COLO668 (cell line): ENCODE results near the gene USP32.
"Not testable (repeated sequence)": the region's sequence is repeated elsewhere in the genome, so short reads cannot be mapped to it uniquely, and the experiment has no call there.

Experiments
- DNase-seq: peaks from one replicate; lab custom pipeline; 2025; ENCODE audit not compliant: unreplicated experiment; lab: John Stamatoyannopoulos, UW

Gene USP32

DNA sequence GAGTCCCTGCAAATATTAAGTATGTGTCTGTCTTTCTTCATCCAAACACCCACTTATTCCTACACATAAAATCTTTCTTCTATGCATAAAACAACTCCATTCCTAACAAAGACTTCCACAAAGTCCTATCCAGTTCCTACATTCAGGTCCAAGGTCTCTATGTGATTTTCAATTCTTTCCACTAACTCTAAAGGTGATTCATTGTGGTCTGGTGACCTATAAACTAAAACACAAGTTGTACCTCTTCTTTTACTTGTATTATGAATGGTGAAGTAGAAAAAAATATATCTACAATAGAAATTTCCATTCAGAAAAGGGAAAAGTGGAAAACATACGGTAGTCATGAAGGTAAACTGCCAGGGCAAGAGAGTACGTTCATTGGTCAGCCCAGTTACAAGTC is 56.6 kb downstream of the USP32 start:
- no peak for DNase-seq

DNA sequence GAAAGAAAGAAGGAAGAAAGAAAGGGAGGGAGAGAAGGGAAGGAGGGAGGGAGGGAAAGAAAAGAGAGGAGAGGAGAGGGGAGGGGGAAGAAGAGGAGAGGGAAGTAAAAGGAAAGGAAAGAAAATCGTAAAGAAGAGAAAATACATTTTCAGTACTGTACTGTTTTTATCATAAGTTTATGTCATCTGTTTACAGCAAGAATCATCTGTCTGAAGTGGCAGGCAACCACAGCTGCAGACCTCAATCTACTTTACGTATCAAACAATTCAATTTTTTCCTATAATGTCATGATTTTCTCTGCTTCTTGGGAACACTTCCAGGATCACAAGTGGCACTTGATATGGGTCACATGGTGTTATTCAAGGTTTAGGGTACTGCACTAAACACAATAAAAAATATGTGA is 58.3 kb downstream of the USP32 start:
- DNase-seq = no peak

DNA sequence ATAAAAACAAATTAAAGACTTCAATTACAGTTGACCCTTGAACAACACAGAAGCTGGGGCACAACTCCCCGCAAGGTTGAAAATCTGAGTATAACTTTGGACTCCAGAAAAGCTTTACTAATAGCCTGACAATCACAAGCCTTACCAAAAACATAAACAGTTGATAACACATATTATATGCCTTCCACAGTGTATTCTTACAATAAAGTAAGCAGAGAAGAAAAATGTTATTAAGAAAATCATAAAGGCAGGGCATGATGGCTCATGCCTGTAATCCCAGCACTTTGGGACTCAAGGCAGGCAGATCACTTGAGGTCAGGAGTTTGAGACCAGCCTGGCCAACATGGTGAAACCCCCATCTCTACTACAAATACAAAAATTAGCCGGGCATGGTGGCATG is 58.9 kb downstream of the USP32 start:
- DNase-seq = not testable (repeated sequence)

DNA sequence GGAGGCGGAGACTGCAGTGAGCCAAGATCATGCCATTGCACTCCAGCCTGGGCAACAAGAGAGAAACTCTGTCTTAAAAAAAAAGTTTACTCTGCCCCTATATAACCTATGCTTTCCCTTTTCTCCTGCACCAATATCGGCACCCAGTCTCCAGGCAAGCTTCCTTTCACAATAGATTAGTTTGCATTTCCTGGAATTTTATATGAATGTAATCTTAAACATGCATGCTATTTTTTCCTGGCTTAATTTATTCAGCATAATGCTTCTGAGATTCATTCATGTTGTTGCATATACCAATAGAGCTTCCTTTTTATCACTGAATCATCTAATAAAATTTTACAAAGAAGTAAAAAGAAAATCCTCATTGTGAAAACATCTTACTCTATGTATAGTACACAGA is 59.4 kb downstream of the USP32 start:
- no peak for DNase-seq

DNA sequence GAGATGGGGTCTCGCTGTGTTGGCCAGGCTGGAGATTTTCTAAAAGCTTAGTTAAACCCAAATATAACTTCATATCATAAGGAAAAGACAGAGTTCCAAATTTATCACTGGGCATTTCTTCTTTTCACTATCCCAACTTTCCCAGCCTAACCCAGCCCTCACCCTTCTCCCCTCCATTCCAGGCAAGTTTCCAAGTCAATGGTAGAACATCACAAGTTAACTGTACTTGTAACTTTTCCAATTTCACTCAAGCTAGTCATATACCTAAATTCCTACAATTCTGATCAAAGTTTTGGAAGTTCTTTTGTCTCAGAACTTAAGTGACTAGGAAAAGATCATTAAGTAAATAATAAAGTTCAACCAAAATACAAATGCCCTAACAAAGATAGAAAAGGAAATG is 61.2 kb downstream of the USP32 start:
- DNase-seq = no peak

DNA sequence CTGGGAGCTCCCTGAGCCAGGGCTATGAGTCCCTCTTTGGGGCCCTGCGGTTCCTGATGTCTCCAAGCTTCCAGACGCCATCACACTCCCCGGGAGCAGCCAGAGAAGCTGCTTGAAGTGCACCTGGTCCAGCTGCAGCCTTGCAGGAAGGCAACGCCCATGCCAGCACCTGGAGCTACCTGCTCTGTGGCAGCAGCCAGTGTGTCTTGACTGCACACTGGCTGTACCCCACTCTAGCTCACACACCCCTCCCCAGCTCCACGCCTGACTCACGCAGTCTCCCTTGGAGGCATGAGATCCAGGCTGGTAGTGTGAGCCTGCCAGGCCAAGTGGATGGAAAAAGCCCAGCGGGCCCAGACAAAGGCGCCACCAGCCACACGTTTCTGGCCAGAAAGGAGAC is 63.3 kb downstream of the USP32 start:
- peak; percentile 1 for DNase-seq

DNA sequence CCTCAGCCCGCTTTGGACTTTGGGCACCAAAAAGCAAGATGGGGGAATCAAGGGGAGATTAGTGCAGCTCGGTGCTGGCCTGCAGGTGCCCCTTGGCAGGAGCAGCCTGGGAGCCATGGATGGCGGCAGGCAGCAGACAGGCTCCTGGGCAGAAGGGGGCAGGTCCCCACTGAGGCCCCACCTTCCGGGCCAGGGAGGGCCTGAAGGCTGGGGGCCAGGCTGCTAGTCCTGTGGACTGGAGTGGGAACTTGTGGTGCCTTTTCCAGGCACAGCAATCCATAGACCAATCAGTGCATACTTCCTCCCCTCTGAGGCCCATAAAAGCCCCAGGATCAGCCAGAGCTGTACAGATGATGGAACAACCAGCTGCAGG is 64.0 kb downstream of the USP32 start:
- DNase-seq = no peak

DNA sequence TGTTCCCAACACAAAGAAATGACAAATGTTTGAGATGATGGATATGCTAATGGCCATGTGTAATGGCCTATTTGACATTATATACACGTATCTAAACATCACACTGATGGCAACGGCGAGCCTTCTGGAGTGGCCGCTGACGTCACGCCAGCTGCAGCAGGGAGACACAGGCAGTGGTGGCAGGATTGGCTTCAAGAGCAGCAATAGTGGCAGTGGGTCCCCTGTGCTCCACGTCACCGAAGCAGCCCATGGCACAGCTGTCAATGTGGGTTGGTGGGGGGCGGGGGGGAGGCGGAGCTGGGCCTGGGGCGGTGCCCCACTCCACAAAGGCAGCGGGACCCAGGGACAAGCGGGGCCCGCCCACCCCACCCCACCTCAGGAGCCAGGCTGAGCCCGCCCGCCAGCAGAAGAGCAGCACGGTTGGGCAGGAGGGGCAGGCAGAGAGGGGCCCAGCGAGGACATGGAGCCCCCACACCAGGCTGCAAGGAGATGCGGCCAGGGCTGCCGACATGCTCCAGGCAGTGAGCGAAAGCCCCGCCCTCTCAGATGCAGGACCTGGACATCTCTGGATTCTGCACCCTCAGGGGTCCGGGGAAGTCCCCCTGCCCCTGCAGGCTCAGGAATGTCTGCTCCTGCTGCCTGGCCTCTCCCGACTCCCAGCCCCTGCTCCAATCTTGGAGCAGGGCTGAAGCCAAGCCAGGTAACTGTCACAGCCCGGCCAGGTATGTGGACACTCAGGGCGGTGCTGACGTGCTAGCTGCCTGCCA is 64.6 kb downstream of the USP32 start:
- no peak for DNase-seq

DNA sequence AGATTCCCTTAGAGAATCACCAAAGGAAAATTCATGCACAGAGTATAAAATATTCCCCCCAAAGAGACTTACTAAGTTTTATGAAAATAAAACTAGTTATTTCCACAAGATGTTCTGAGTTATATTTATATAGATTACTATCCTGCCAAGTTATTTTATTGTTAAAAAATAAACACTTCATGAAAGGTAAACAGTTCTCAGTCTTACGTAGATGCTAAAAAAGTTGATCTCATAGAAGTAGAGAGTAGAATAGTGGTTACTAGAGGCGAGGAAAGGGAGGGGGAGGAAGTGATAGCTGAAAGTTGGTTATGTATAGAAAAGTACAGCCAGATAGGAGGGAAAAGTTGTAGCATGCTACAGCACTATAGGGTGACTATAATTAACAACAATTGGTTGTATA is 65.2 kb downstream of the USP32 start:
- DNase-seq = no peak

DNA sequence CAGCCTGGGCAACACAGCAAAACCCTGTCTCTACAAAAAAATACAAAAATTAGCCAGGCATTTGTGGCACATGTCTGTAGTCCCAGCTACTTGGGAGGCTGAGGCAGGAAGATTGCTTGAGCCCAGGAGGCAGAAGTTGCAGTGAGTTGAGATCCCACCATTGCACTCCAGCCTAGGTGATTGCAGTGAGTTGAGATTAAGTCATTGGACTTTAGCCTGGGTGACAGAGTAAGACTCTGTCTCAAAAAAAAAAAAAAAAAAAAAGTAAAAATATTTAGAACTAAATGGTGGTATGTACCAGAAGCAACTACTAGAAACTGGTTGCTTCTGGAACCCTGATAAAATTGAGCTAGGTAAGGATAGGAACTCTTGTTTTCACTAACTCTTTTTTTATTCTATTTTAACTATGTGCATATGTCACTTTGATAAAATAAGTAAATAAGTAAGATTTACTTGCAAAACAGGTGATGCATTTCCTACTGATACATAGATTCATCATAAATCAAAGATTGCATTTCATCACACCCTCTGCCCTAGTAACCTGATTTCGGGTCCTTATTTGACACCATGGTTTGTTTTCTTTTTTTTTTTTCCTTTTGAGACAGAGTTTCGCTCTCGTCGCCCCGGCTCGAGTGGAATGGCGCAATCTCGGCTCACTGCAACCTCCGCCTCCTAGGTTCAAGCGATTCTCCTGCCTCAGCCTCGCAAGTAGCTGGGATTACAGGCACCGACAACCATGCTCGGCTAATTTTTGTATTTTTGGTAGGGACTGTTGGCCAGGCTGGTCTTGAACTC is 66.0 kb downstream of the USP32 start:
- no peak for DNase-seq

DNA sequence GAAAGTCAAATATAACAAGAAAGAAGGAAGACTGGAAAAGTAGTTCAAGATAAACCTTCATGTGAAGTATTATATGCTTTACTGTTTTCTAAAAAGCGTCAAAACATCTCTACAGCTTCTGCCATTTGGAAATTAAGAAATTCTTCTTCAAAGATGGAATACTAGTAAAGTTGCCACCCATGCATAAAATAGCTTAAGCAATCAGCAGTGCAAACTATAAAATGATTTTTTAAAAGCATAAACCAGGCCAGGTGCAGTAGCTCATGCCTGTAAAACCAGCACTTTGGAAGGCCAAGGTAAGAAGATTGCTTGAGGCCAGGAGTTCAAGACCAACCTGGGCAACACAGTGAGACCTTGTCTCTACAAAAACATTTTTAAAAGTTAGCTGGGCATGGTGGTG is 68.2 kb downstream of the USP32 start:
- DNase-seq = no peak

DNA sequence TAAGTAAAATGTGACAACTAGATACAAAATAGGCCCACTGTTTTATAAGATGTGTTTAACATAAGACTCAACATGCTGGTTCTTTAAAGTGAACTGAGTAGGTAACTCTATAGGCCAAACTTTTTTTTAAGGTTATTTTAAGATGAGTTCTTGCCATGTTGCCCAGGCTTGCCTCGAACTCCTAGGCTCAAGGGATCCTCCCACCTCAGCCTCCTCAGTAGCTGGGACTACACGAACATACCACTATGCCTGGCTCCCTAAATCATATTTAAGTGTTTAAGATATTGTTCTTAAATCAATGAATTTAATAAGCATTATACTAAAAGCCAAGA is 69.9 kb downstream of the USP32 start:
- no peak for DNase-seq

DNA sequence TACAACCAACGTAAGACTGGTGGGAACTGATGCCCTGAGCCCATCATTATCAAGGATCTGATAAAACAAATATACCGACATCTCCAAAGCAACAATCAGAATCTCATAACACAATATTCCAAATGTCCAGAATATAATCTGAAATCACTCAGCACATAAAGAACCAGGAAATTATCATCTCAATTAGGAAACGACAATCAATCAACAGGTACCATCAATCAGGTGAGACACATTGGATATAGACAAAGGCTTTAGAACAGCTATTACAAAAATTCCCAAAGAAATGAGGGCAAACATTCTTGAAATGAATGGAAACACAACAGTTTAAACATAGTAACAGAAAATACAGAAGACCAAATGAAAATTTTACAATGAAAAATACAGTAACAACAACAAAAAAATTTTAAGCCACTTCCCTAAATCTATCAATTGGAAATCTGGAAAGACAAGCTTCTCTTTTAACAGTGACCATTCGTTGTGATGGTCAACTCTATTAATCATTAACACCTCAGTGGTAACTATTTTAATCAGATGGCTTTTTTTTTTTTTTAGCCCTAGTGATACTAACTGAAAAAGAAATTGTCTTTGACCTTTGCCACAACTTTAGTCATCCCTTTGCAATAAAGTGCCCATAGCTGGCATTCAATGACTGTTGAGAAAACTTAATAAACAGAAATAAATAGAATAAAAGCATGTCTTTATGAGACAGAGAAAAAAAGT is 70.4 kb downstream of the USP32 start:
- no peak for DNase-seq

DNA sequence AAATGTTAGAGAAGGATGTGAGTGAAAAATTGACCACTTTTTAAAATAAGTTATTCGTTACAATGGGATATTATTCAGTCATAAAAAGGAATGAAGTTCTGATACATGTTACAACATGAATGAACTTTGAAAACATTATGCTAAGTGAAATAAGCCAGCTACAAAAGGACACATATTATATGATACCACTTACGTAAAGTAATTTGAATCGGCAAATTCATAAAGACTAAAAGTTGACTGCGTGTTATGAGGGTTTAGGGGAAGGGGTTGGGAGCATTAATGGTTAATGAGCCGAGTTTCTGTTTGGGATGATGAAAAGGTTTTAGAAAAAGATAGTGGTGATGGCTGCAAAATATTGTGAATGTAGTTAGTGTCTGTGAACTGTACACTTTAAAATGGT is 73.1 kb downstream of the USP32 start:
- no peak for DNase-seq

DNA sequence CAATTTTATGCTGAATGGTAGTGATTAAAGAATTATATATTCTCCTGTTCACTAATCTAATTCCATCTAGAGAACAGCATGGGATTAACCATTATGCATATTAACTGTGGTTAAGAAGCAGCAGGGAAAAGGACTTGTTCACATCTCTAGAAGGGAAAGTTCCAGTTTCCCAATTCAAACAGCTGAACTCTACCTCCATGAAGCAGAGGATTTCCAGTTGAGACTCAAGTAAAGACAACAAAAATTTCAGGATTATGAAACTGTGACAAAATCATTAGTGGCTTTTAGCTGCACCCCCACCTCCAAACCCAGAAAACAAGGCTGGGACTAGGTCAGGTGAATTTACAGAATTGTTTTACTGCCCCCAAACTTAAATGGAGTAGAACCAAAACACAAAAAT is 73.6 kb downstream of the USP32 start:
- DNase-seq = no peak

DNA sequence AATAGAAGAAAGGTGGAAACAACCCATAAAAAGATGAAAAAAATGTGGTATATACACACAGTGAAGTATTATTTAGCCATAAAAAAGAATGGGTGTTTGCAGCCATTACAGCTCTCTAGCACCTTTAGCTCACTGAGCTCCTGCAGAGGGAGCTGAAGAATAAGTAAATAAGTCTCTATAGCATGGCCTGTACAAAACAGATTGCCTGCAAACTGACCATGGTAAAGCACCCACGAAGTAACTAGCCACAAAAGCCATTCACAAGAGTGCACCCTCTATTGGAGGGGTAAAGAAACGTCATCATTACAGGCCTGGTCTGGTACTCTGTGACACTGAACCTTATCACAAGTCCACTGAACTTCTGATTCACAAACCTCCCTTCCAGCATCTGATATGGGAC is 76.3 kb downstream of the USP32 start:
- DNase-seq = no peak

DNA sequence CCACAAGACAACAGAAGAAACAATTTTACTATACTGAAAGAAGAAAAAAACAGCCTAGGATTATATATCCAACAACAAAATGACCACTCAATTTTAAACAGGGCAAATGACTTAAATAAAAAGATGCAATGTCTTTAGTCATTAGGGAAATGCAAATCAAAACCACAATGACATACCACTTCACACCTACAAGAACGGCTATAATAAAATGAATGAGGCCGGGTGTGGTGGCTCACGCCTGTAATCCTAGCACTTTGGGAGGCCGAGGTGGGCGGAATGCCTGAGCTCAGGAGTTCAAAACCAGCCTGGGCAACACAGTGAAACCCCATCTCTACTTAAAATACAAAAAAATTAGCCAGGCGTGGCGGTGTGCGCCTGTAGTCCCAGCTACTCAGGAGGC is 77.0 kb downstream of the USP32 start:
- not testable (repeated sequence) for DNase-seq

DNA sequence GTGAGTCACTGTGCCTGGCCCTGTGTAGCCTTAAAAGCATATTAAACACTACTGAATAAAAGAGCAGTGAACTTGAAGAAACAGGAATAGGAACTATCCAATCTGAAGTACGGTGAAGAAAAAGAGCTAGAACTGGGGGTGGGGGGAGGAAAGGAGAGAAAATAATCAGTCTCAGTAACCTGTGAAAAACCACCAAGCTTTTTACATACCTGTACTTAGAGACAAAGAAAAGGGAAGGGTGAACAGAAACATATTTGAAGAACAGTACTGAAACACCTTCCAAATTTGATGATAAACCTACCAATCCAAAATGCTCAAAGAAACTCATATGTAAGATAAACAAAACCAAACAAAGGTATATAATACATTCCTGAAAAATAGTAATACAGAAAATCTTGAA is 77.5 kb downstream of the USP32 start:
- no peak for DNase-seq

DNA sequence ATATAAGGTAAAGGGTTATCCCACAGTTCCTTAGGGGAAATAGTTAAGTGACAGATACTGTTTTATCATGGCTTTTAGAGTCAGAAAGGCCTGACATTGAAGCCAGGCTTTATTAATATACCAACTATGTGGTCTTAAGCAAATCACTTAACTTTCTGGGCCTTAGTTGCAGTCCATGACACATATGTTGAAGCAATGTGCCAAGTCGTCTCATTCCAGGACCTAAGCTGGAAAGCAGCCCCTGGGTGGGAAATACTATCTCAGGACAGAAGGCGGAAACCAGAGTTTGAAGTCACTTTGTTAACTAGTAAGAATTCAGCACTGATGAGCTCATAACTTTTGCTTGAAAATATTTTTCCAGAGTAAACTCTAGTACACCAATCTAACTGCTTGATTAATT is 80.0 kb downstream of the USP32 start:
- DNase-seq = no peak

DNA sequence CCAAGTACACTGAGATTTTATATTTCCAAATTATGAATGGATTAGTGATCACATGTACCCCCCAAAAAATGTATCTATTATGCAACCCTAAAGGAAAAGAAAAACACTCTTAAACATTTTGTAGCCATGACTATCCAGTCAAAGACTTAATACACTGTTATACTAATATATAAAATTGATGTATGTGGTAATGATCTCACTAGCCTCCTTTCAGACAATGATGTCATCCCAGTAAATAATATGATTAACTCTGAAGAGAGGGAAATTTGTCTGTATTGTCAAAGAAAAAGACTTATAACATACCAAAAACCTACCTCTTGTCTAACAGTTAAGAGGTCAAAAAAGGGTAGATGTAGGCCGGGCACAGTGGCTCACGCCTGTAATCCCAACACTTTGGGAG is 80.7 kb downstream of the USP32 start:
- no peak for DNase-seq

DNA sequence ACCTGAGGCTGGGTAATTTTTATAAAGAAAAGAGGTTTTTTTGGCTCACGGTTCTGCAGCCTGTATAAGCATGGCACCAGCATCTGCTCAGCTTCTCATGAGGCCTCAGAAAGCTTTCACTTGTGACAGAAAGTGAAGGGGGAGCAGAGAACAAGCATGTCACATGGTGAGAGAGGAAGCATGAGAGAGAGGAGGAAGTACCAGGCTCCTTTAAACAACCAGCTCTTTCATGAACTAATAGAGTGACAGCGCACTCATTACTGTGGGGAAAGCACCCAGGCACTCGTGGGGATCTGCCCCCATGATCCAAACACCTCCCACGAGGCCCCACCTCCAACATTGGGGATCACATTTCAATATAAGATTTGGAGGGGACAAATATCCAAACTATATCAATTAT is 86.8 kb downstream of the USP32 start:
- DNase-seq = no peak

DNA sequence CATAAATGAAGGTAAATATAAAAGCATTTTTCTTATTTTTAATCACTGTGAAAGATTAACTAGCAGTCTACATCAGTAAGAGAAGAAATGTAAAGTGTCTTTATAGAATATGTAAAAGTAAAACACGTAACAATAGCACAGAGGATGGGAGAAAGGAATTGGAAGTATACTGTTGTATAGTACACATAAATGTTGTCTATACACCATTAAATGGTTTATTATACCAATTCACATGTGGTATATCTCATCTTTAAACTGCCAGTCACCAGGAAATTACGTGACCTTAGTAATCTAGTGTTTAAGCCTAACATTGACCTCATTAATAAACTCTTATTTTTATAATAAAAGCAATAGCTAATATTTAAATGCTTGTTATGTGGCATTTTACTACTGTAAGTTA is 87.4 kb downstream of the USP32 start:
- no peak for DNase-seq
